Activated CD4-positive, CD25-positive, alpha-beta regulatory T cell treated with anti-CD3 and anti-CD28 coated beads, Interleukin-2, amount 50 U/mL, for 16 hours (primary cell): ENCODE results near the gene RNU1-3.
"Not testable (repeated sequence)": the region's sequence is repeated elsewhere in the genome, so short reads cannot be mapped to it uniquely, and the experiment has no call there.

ENCODE experiments used
- DNase-seq: peaks from one replicate; pipeline ENCODE4 v3.0.0-alpha.2; 2020; ENCODE audit warnings: low read depth, low spot score

Gene RNU1-3

GRCh38 chr1:16639091-16640031, 27.4 kb downstream of the RNU1-3 start:
- not testable (repeated sequence) for DNase-seq

- DNase-seq: not testable (repeated sequence)
Observed at GRCh38 chr1:16637941-16638778, 28.6 kb downstream of the RNU1-3 start.

GRCh38 chr1:16636551-16637195, 30.1 kb downstream of the RNU1-3 start:
- DNase-seq: not testable (repeated sequence)

GRCh38 chr1:16635959-16636358, 30.8 kb downstream of the RNU1-3 start:
- DNase-seq: not testable (repeated sequence)

- not testable (repeated sequence) for DNase-seq
Observed at GRCh38 chr1:16633540-16634282, 33.0 kb downstream of the RNU1-3 start.

- not testable (repeated sequence) for DNase-seq
Observed at GRCh38 chr1:16632044-16632850, 34.5 kb downstream of the RNU1-3 start.

GRCh38 chr1:16631248-16632043, 35.3 kb downstream of the RNU1-3 start:
- no peak for DNase-seq

- no peak for DNase-seq
Observed at GRCh38 chr1:16630661-16631247, 36.0 kb downstream of the RNU1-3 start.

- DNase-seq: not testable (repeated sequence)
Observed at GRCh38 chr1:16629916-16630530, 36.7 kb downstream of the RNU1-3 start.

- no peak for DNase-seq
Observed at GRCh38 chr1:16628361-16629111, 38.2 kb downstream of the RNU1-3 start.

GRCh38 chr1:16626409-16626983, 40.3 kb downstream of the RNU1-3 start:
- not testable (repeated sequence) for DNase-seq

GRCh38 chr1:16625497-16626408, 41.0 kb downstream of the RNU1-3 start:
- no peak for DNase-seq

- DNase-seq: not testable (repeated sequence)
Observed at GRCh38 chr1:16623812-16624719, 42.7 kb downstream of the RNU1-3 start.

GRCh38 chr1:16623337-16623736, 43.4 kb downstream of the RNU1-3 start:
- DNase-seq: not testable (repeated sequence)

GRCh38 chr1:16621681-16622315, 45.0 kb downstream of the RNU1-3 start:
- not testable (repeated sequence) for DNase-seq
